GM19239 (cell line): ENCODE data around the gene BUB1B.
"Not testable (repeated sequence)": the region's sequence is repeated elsewhere in the genome, so short reads cannot be mapped to it uniquely, and the experiment has no call there.

Experiments
- DNase-seq: peaks from one replicate; pipeline ENCODE4 v3.0.0; 2011; ENCODE audit warnings: low spot score; ENCODE audit not compliant: insufficient read length
- FAIRE-seq: peaks from 2 replicates; lab custom pipeline; 2011; peaks lifted over from hg19 to GRCh38; lab: Jason Lieb, UNC

BUB1B gene

GRCh38 chr15:40136470-40137302, 24.2 kb upstream of the BUB1B start:
- DNase-seq (no peak), FAIRE-seq (no peak)

- FAIRE-seq (no peak), DNase-seq (no peak)
These were observed 23.3 kb upstream of the BUB1B start for GRCh38 chr15:40137303-40138200.

GRCh38 chr15:40138201-40138570, 22.7 kb upstream of the BUB1B start:
- not testable (repeated sequence) for FAIRE-seq, DNase-seq

GRCh38 chr15:40142428-40142827, 18.4 kb upstream of the BUB1B start:
- DNase-seq (no peak), FAIRE-seq (no peak)

GRCh38 chr15:40146037-40146436, 14.8 kb upstream of the BUB1B start:
- no peak for FAIRE-seq
- no peak for DNase-seq

- DNase-seq, result no peak
- FAIRE-seq, result no peak
These were observed 11.5 kb upstream of the BUB1B start for GRCh38 chr15:40149339-40149738.

GRCh38 chr15:40150163-40150925, 10.5 kb upstream of the BUB1B start:
- no peak for DNase-seq

GRCh38 chr15:40151499-40151898, 9.4 kb upstream of the BUB1B start:
- FAIRE-seq, result no peak
- DNase-seq, result no peak

More at GRCh38 chr15:40150163-40150925, 10.5 kb upstream of the BUB1B start:
- no peak for FAIRE-seq

GRCh38 chr15:40151991-40152390, 8.9 kb upstream of the BUB1B start:
- FAIRE-seq (no peak), DNase-seq (no peak)

GRCh38 chr15:40154821-40155220, 6.0 kb upstream of the BUB1B start:
- DNase-seq, FAIRE-seq: not testable (repeated sequence)

- no peak for FAIRE-seq
- no peak for DNase-seq
These were observed 5.5 kb upstream of the BUB1B start for GRCh38 chr15:40155270-40155910.

- DNase-seq, result no peak
- no peak for FAIRE-seq
These were observed 3.0 kb upstream of the BUB1B start for GRCh38 chr15:40157778-40158447.

GRCh38 chr15:40160021-40160420, 848 bp upstream of the BUB1B start:
- DNase-seq (no peak), FAIRE-seq (no peak)

GRCh38 chr15:40161693-40162391, 973 bp downstream of the BUB1B start:
- no peak for DNase-seq
- no peak for FAIRE-seq

GRCh38 chr15:40162552-40162951, 1.7 kb downstream of the BUB1B start:
- FAIRE-seq (no peak), DNase-seq (no peak)

- FAIRE-seq (no peak), DNase-seq (no peak)
These were observed 3.0 kb downstream of the BUB1B start for GRCh38 chr15:40163657-40164416.

GRCh38 chr15:40167374-40167773, 6.5 kb downstream of the BUB1B start:
- not testable (repeated sequence) for DNase-seq, FAIRE-seq

- DNase-seq, result no peak
- FAIRE-seq, result no peak
These were observed 14.3 kb downstream of the BUB1B start for GRCh38 chr15:40175160-40175559.
